ENCODE results near the gene NAA16. TPM values are rescaled to one million over a fixed set of nuclear protein-coding genes. Genes with fewer than 3 reads are reported as not detected.
"Not testable (repeated sequence)": the region's sequence is repeated elsewhere in the genome, so short reads cannot be mapped to it uniquely, and the experiment has no call there.

Gene NAA16
- total and polyA plus RNA-seq, 2 experiments from 2014 or later, result 10.7 to 16.2 TPM

- Histone ChIP-seq H3K4me2 (no peak overlapping the region), H3K36me3 (replicated peaks; ENCODE audit: insufficient read depth, low read depth) (no peaks in the 10 kb centered on the region), H3K79me2 (peaks cover 8% of the 10 kb centered on the region), H3K4me3 (no peak overlapping the region), H4K20me1 (ENCODE audit: insufficient read depth, poor library complexity, severe bottlenecking) (no peaks in the 10 kb centered on the region), H3K9me2 (replicated peaks; ENCODE audit: insufficient read depth) (no peaks in the 10 kb centered on the region), H3K4me1 (ENCODE audit: insufficient read depth) (no peaks in the 10 kb centered on the region), H2AFZ (no peak overlapping the region), H3K9me3 (ENCODE audit: low read depth) (no peaks in the 10 kb centered on the region), H3K27me3 (no peaks in the 10 kb centered on the region), H3K27ac (no peak overlapping the region)
- TF ChIP-seq EZH2phosphoT487 (IDR thresholded peaks at IDR 0.05; ENCODE audit: low read depth, severe bottlenecking, unreplicated experiment) (no peak), CTCF (IDR thresholded peaks at IDR 0.05; ENCODE audit: poor library complexity) (no peak), EZH2 (IDR thresholded peaks at IDR 0.05; ENCODE audit: borderline replicate concordance) (no peak)
- no peak for DNase-seq (ENCODE audit: low spot score)
- 78% methylated on average over 5 of the region's 5 CpGs for WGBS (ENCODE audit: low lambda C conversion rate, missing lambda C conversion rate)
Observed at GRCh38 chr13:41354416-41354815, 43.3 kb downstream of the NAA16 start.

- H2AFZ ChIP-seq; H3K4me1 ChIP-seq (ENCODE audit: insufficient read depth); H3K36me3 ChIP-seq (replicated peaks; ENCODE audit: insufficient read depth, low read depth); H3K9me2 ChIP-seq (replicated peaks; ENCODE audit: insufficient read depth); H4K20me1 ChIP-seq (ENCODE audit: insufficient read depth, poor library complexity, severe bottlenecking); H3K4me2 ChIP-seq; H3K79me2 ChIP-seq; H3K4me3 ChIP-seq; H3K27ac ChIP-seq; H3K9me3 ChIP-seq (ENCODE audit: low read depth); DNase-seq (ENCODE audit: low spot score); H3K27me3 ChIP-seq: not testable (repeated sequence)
- 97% methylated on average over 5 of the region's 5 CpGs for WGBS (ENCODE audit: low lambda C conversion rate, missing lambda C conversion rate)
Observed at GRCh38 chr13:41356385-41356648, 45.2 kb downstream of the NAA16 start.

GRCh38 chr13:41356786-41357185, 45.7 kb downstream of the NAA16 start:
- WGBS (ENCODE audit: low lambda C conversion rate, missing lambda C conversion rate), result 94% methylated on average over 6 of the region's 6 CpGs
- H3K27ac ChIP-seq, result no peak overlapping the region
- H2AFZ ChIP-seq, result no peak overlapping the region
- H3K27me3 ChIP-seq, result no peaks in the 10 kb centered on the region
- no peaks in the 10 kb centered on the region for H3K9me2 ChIP-seq (replicated peaks; ENCODE audit: insufficient read depth)
- H3K79me2 ChIP-seq, result peaks cover 8% of the 10 kb centered on the region
- DNase-seq (ENCODE audit: low spot score), result no peak
- no peaks in the 10 kb centered on the region for H3K9me3 ChIP-seq (ENCODE audit: low read depth)
- H3K36me3 ChIP-seq (replicated peaks; ENCODE audit: insufficient read depth, low read depth), result no peaks in the 10 kb centered on the region
- H3K4me3 ChIP-seq, result no peak overlapping the region
- no peaks in the 10 kb centered on the region for H4K20me1 ChIP-seq (ENCODE audit: insufficient read depth, poor library complexity, severe bottlenecking)
- TF ChIP-seq EZH2 (IDR thresholded peaks at IDR 0.05; ENCODE audit: borderline replicate concordance), result no peak
- no peak for TF ChIP-seq EZH2phosphoT487 (IDR thresholded peaks at IDR 0.05; ENCODE audit: low read depth, severe bottlenecking, unreplicated experiment)
- TF ChIP-seq CTCF (IDR thresholded peaks at IDR 0.05; ENCODE audit: poor library complexity), result no peak
- no peak overlapping the region for H3K4me2 ChIP-seq
- no peaks in the 10 kb centered on the region for H3K4me1 ChIP-seq (ENCODE audit: insufficient read depth)

- Histone ChIP-seq H3K27me3 (no peaks in the 10 kb centered on the region), H3K4me2 (no peak overlapping the region), H3K27ac (no peak overlapping the region), H3K36me3 (replicated peaks; ENCODE audit: insufficient read depth, low read depth) (no peaks in the 10 kb centered on the region), H3K4me1 (ENCODE audit: insufficient read depth) (no peaks in the 10 kb centered on the region), H4K20me1 (ENCODE audit: insufficient read depth, poor library complexity, severe bottlenecking) (no peaks in the 10 kb centered on the region), H3K9me3 (ENCODE audit: low read depth) (no peaks in the 10 kb centered on the region), H3K79me2 (no peaks in the 10 kb centered on the region), H2AFZ (no peak overlapping the region), H3K9me2 (replicated peaks; ENCODE audit: insufficient read depth) (no peaks in the 10 kb centered on the region), H3K4me3 (no peak overlapping the region)
- DNase-seq (ENCODE audit: low spot score), result no peak
- WGBS (ENCODE audit: low lambda C conversion rate, missing lambda C conversion rate), result 52% methylated on average over 5 of the region's 5 CpGs
- TF ChIP-seq EZH2 (IDR thresholded peaks at IDR 0.05; ENCODE audit: borderline replicate concordance) (no peak), CTCF (IDR thresholded peaks at IDR 0.05; ENCODE audit: poor library complexity) (no peak), EZH2phosphoT487 (IDR thresholded peaks at IDR 0.05; ENCODE audit: low read depth, severe bottlenecking, unreplicated experiment) (no peak)
Observed at GRCh38 chr13:41361491-41361890, 50.4 kb downstream of the NAA16 start.
